Measurements from ENCODE around the gene PIP4K2A. TPM values are rescaled to one million over a fixed set of nuclear protein-coding genes. Genes with fewer than 3 reads are reported as not detected.
"Not testable (repeated sequence)": the region's sequence is repeated elsewhere in the genome, so short reads cannot be mapped to it uniquely, and the experiment has no call there.

The PIP4K2A gene
- total RNA-seq, 2 donors from 2014 or later = 11.3 to 16.8 TPM

DNA sequence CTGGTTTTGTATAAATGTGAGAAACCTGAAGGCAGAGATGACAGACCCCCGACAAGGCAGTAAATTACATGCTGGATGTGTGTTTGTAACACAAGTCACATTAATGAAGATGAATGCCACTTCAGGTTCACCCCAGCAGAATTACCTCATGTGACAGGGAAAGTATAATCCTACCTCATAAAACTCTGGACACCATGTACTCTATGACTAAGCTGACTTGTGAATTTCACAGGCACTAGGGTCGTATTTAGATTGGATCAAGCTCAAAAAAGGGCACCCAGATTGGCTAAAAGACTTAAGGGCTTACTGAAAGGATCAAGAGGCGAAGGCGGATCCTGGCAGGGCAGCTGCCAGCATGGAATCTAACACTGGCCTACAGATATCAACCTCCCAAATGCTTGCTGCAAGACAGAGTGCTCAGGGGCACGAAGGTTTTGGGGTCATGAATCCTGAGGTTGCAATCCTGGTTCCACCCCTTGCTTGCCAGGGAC, 161.4 kb downstream of the PIP4K2A start:
- intact Hi-C loops (cut with DNase I, micrococcal nuclease) = loop anchor here in 1 of 2 donors (10.0 kb wide), 1 partner anchor 512 kb away; no protein-coding TSS in a partner anchor
- peak; percentile 26 for ATAC-seq

DNA sequence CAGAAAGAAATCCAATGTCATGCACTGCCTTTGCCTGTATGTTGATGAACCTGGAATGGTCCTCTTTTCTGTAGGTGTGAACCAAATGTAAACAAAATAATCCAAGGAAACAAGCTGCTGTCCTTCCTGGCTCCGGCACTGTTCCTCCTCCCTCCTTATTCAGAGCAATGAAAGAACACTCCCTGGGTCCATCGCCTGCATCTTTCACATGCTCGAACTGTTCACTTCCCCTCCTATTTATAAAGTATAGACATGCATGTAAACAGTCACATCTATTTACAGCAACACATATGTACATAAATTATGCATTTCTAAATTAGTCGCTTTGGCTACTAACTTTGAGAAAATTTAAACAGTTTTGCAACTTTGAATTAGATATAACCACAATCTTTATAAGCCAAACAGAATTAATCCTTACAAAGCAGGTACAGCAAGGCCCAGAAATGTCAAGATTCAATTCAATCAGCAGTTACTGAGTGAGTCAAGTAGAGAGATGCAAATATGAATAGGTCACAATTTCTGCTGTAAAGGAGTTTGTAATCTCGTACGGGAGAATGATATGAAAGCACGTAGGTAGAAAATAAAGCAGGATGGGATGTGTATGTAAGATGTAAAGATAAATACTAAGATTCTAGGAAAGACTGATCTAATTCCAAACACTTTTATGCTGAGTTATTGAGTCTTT, 162.6 kb downstream of the PIP4K2A start:
- intact Hi-C loops (cut with DNase I, micrococcal nuclease) = loop anchor here in 1 of 2 donors (10.0 kb wide), 1 partner anchor 513 kb away; no protein-coding TSS in a partner anchor
- DNase-seq (no peak), ATAC-seq (no peak)

More for the DNA sequence above, 161.4 kb downstream of the PIP4K2A start:
- DNase-seq = no peak

DNA sequence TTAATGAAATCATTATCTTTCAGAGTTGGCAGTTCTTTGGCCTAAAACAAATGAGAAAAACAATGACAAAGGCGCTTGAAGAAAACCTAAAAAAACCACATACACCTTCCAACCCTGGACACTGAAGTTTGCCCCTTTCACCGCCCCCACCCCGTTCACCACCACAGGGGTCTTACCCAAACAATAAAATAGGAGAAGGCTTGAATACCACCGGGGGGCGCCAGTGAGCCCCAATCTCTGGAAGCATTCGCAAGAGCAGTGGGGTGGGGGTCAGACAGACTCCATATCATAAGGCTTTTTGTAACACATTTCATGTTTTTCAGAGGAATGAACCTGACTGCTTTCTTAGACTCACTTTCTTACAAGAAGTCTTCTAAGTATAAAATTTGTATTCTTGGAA, 163.6 kb downstream of the PIP4K2A start:
- ATAC-seq (no peak), DNase-seq (peak in 1 of 2 donors; percentile 65)
- intact Hi-C loops (cut with DNase I, micrococcal nuclease) = loop anchor here in 1 of 2 donors (10.0 kb wide), 1 partner anchor 514 kb away; no protein-coding TSS in a partner anchor

DNA sequence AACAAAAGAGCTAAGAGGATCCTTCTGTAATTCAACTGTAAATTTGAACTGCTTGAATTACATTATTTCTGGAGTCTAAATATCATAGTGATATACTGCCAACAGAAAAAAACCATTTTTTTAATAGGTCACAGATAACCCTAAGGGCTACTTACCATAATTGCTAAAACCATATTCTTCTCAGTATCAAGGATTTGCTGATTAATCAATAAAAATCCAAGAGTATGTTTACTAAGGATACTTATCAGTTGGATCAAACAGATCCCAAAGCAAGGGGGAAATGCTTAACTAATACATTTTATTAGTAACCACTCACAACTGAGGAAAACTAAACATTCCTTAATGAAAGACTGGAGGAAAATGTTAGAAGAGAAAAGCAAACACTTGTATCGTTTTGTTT, 166.0 kb downstream of the PIP4K2A start:
- DNase-seq (no peak), ATAC-seq (no peak)
- intact Hi-C loops (cut with DNase I, micrococcal nuclease) = no loop called here

DNA sequence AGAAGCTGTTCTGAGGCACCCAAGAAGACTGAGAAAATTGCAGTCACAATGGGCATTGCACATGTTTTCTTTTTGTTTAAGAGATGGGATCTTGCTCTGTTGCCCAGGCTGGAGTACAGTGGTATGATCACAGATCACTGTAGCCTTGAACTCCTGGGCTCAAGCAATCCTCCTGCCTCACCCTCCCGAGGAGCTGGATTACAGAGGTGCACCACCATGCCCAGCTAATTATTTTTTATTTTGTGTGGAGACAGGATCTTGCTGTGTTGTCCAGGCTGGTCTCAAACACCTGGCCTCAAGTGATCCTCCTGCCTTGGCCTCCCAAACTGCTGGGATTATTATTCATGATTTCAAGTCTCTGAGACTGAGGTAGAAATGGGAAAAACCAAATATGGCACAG, 168.7 kb downstream of the PIP4K2A start:
- DNase-seq = no peak
- intact Hi-C loops (cut with DNase I, micrococcal nuclease) = no loop called here
- ATAC-seq = no peak

DNA sequence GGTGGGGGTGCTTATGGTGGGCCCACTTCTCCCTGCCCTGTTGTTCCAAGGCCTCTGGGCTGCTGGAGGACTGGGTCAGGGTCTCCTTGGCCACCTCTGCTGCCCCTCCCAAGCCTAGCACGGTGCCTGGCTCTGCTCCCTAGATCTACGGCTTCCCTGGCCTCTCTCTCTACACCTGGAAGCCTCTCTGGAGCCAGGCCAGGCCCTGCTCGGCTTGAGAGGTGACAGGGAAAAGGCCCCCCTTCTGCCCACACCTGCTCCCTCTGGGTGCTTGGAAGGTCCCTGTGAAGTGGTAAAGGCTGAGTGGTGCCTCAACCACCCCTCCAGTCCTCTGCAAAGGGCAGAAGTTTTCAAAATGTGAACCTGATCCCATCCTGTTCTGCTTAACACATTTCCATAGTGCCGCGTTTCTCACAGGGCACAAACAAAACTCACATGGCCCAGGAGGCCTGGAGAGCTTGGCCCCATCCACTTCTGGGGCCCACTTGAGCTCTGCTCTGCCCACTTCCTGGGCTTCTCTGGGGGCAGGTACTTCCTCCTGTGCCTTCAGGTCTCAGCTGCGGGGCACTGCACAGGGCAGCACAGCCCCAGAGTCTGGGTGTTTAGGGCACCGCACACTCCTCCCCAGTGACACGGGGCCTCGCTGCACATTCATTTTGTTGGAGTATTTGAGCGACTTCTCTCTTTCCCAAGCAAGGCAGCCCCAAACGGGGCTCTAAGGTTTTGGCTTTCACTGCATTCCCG, 169.9 kb downstream of the PIP4K2A start:
- ATAC-seq (no peak), DNase-seq (no peak)
- intact Hi-C loops (cut with DNase I, micrococcal nuclease) = no loop called here

DNA sequence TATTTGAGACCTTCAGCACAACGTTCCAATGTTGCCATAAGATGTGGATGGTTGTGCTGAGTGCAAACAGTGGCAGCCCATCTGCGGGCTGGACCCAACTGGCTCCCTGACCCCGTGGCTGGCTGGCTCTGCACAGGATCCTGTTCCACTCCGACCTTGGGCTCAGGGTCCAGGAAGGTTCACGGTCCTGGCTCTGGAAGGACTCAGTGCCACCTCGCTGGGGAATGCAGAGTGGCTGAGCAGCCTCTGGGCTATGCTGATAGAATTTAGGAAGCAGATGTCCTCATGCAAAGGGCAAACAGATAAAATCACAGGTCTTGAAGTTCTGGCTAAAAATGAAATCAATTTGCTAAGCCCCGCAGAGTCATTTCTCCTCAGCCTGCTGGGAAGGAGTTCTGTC, 171.6 kb downstream of the PIP4K2A start:
- intact Hi-C loops (cut with DNase I, micrococcal nuclease) = no loop called here
- ATAC-seq (no peak), DNase-seq (no peak)

DNA sequence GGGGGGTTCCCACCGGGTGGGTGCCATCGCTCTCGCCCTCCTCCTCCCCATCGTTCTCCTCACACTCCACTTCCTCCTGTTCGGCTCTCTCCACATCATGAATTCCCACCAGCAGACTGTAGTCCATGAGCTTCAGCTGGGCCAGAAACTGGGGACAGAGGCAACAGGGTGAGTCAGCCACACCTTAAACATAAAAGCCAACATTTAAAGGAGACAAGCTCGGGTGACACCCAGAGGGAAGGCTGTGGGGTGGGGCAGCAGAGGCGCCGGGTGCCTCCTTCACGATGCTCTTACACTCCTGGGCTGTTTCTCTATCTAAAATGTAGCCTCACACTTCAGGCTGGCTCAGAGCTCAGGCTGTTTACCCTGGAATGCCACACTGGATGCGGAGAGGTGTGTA, 172.5 kb downstream of the PIP4K2A start:
- DNase-seq = no peak
- ATAC-seq = peak; percentile 61
- intact Hi-C loops (cut with DNase I, micrococcal nuclease) = no loop called here

DNA sequence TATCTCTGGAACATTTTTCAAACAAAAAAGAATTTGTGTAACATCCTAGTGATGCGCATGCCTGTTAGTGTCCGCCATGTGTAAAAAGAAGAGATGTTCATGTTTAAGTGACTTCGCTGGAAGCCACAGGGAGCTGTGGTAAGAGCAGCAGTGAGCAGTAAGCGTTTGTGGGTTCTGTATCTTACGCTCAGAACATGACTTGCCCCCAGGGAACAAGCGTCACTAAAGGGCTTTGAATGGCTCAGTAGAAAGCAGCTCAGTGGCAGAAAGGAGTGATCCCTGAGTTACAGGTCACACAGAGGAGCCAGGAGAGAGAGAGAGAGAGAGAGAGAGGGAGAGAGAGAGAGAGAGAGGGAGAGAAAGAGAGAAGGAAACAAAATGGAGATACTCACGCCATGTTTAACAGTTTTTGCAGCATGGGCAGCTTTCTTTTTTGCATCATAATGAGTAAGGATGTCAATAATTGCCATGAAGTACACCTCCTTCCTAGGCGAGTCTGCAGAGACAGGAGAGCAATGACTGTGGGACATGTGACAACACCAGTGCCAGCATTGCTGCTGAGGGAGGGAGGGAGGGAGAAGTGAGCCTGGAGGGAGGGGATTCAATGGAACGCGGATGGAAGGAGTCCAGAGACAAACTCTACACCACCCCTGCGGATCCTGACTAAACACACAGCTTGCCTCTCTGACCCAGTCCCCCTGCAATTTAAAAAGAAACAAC, 174.6 kb downstream of the PIP4K2A start:
- intact Hi-C loops (cut with DNase I, micrococcal nuclease) = no loop called here
- no peak for DNase-seq
- no peak for ATAC-seq

DNA sequence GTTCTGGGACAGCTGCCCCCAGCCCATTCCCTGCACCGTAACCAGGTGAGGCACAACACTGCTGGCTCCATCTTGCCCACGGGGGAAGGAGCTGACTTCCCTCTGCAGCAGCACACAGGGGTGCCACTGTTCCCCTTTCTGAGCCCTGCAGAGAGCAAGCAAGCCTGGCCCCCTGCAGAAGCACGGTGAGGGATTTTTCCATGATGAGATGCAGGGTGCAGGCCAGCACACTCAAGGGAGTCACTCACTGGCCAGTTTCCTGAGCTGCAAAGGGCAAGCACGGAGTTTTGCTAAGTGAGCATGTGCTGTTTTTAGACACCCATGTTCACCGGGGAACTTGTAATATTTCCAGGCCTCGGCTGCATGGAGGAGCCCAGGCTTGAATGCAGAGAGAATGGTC, 176.6 kb downstream of the PIP4K2A start:
- ATAC-seq = no peak
- no peak for DNase-seq
- intact Hi-C loops (cut with DNase I, micrococcal nuclease) = no loop called here

DNA sequence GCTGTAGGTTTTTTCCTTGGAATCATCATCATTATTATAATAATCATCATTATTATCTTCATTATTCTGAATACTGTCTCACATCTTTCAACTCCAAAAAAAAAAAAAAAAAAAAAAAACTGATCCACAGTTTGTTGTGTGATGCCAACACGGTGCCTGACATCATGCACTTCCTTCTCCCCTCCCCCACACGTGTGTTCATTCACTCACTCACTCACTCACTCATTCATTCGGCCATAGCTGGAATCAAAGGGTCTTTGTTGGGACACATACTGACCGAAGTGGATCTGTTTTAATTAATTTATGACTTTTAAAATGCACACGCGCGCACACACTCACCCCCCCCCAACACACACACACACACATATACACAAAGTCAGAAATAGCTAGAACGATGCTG, 177.8 kb downstream of the PIP4K2A start:
- ATAC-seq (no peak), DNase-seq (no peak)
- intact Hi-C loops (cut with DNase I, micrococcal nuclease) = no loop called here

DNA sequence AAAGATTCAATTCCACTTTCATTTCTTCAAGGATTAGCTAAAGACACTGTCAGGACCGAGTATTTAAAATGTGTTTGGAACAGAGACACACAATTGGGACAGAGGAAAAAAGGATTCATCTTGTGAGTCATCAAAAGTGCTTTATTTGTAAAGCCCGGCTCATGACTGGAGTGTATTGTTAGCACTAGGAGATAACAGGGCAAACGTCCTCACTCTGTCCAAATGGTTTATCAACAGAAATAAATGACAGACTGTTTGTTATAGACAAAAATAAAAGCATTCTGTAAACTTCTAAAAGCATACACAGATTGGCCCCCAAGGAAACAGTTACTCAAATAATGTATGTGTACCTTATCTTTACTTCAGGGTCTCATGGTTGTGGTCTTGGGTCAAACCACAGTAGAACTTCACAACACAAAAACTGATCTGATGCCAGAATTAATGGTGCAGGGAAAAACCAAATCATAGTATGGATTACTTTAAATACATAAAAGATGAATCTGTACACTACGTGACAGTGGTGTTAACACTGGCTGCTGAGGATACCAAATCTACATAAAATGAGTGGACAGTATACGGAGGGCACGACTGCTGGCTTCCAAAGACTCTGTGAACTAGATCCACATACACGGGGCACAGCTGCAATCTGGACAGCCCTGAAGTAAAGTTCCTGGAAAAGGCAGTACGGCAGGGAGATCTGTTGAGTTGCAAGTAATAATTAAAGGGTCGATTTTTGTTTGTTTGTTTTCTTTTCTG, 179.4 kb downstream of the PIP4K2A start:
- ATAC-seq (no peak), DNase-seq (no peak)
- intact Hi-C loops (cut with DNase I, micrococcal nuclease) = no loop called here

DNA sequence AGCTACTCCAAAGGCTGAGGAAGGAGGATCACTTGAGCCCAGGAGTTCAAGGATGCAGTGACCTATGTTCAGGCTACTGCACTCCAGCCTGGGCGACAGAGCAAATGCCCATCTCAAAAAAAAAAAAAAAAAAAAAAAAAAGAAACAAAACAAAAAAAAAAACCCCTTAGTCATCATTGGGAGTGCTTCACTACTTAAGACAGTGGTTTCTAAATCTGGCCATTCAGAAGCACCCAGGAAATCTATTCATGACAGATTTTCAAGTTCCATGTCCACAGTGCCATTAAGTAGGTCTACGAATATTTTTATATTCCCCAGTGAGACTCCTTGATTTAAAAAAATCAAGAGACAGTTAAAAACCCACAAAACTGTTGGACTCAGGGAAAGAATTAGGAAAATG, 182.9 kb downstream of the PIP4K2A start:
- ATAC-seq = no peak
- intact Hi-C loops (cut with DNase I, micrococcal nuclease) = no loop called here
- DNase-seq = no peak

DNA sequence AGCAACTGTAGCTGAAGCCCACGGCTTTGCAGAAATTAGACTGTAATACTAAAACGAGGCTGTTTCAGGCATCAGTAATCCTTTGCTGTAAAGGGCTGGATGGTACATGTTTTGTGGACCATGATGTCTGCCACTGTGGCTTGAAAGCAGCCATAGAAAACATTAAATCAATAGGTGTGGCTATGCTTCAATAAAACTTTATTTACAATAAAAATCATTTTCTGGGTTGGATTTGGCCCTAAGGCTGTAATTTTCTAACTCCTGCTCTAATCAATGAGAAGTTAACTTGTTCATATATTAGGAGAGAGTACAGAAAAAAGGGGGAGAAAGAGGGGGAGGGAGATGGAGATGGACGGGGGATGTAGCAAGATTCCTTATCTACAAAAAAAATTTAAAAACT, 183.4 kb downstream of the PIP4K2A start:
- intact Hi-C loops (cut with DNase I, micrococcal nuclease) = no loop called here

DNA sequence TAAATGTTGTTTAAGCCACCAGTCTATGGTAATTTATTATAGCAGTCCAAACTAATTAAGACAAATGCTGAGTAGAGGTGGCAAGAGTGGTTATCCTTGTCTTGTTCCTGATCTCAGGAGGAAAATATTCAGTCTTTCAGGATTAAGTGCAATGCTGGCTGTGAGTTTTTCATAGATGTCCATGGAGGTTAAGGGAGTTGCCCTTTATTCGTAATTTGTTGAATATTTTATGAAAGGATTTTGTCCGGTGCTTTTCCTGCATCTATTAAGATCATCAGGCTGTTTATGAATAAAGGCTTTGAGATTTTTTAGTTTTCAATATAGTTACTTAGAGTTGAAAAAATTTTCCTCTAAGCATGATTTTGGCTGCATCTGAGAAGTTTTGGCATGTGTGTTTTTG, 186.9 kb downstream of the PIP4K2A start:
- ATAC-seq (no peak), DNase-seq (no peak)
- intact Hi-C loops (cut with DNase I, micrococcal nuclease) = no loop called here

More for the DNA sequence above, 183.4 kb downstream of the PIP4K2A start:
- no peak for DNase-seq
- no peak for ATAC-seq

DNA sequence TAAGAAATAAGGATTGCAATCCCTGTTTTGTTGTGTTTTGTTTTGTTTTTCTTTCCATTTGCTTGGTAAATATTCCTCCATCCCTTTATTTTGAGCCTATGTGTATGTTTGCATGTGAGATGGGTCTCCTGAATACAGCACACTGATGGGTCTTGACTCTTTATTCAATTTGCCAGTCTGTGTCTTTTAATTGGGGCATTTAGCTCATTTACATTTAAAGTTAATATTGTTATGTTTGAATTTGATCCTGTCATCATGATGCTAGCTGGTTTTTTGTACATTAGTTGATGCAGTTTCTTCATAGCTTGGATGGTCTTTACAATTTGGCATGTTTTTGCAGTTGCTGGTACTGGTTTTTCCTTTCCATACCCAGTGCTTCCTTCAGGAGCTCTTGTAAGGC, 190.0 kb downstream of the PIP4K2A start:
- DNase-seq; ATAC-seq; intact Hi-C loops (cut with DNase I, micrococcal nuclease): not testable (repeated sequence)

DNA sequence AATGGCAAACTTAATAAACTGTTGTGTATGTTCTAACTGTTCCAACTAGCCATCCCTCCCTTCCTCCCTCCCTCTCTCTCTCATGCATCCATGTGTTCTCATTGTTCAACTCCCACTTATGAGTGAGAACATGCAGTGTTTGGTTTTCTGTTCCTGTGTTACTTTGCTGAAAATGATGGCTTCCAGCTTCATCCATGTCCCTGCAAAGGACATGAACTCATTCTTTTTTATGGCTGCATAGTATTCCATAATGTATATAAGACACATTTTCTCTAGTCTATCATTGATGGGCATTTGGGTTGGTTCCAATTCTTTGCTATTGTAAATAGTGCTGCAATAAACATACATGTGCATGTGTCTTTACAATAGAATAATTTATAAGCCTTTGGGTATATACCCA, 193.7 kb downstream of the PIP4K2A start:
- intact Hi-C loops (cut with DNase I, micrococcal nuclease); DNase-seq; ATAC-seq: not testable (repeated sequence)

DNA sequence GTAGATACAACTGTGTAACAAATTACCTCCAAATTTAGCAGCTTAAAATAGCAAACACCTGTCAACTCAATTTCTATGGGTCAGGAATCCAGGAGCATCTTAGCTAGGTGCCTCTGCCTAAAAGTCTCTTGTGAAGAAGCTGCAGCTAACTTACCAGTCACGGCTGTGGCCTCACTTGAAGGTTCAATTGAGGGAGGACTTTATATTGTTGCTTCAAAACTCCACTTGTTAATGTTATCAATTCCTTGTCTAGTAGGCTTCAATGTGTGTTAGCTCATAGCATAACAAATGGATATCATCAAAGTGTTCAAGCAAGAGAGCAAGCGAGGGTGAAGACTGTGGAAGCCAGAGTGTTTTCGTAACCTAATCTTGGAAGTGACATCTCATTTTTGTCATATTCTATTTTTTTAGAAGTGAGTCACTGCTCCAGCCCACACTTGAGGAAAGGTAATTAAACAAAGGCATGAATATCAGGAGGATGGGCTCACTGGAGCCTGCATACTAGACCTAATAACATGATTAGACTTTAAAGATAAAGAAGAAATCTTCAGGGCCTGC, 196.1 kb downstream of the PIP4K2A start:
- no peak for DNase-seq
- intact Hi-C loops (cut with DNase I, micrococcal nuclease) = no loop called here
- no peak for ATAC-seq

DNA sequence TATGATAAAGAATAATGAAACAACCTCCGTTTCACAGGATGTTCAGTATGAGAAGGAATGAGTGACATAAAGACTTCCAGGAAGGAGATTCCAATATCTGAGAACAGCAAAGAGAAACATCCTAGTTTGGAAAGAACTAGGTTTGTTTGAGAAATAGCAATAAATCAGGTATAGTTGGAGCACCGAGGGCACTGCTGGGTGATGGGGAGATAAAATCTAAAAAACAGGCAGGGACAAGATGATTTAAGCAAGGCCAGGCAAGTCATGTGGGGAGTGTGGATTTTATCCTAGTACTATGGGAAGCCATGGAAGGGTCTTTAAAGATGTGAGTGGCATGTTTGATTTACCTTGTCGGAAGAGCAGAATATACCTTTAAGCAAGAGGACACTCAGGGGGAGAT, 199.4 kb downstream of the PIP4K2A start:
- intact Hi-C loops (cut with DNase I, micrococcal nuclease) = no loop called here

More for the DNA sequence above, 199.4 kb downstream of the PIP4K2A start:
- ATAC-seq (no peak), DNase-seq (no peak)
